SU-DHL-6 (cell line): ENCODE results near the gene TTBK2.

Experiments used
- CTCF ChIP-seq: fragments of 200-600 bp; sonication (generic); IDR thresholded peaks from one replicate; pipeline ENCODE4 v1.5.1; 2017; ENCODE audit warnings: antibody characterized with exemption, mild to moderate bottlenecking, low read length, moderate library complexity; ENCODE audit not compliant: insufficient read depth, poor library complexity, severe bottlenecking
- EZH2phosphoT487 ChIP-seq: fragments of 200-600 bp; sonication (generic), shearing (Covaris generic); conservative IDR thresholded peaks from 2 replicates; pipeline ENCODE4 v1.6.1; 2018; ENCODE audit warnings: mild to moderate bottlenecking, antibody characterized with exemption, low read length, moderate library complexity, mixed read lengths

DNA sequence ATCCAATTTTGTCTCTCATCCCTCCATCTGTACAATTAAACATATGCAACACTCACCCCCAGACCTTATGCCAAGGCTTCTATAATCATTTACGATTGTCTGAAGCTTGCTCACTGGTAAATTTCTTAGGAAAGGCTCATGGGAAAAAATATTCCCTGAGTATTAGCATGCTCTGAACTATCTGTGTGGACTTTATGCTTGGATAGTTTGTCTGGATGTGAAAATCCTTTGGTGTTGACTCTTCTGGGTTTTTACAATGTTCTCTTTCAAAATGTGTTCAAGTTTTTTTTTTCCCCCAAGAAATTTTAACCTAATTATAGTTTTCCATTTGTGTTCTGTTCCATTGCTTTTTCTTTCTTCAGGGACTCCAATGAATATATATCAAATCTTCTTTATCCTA is 19.9 kb upstream of the TTBK2 start:
- no peak for TF ChIP-seq CTCF
- no peak for TF ChIP-seq EZH2phosphoT487
